HFF-Myc (cell line): ENCODE data around the gene NCDN.
"Not testable (repeated sequence)": the region's sequence is repeated elsewhere in the genome, so short reads cannot be mapped to it uniquely, and the experiment has no call there.

Experiments used
- DNase-seq: peaks from one replicate; pipeline ENCODE4 v3.0.0-alpha.2; 2011; ENCODE audit warnings: low read depth; ENCODE audit errors: extremely low read depth
- H3K4me3 ChIP-seq: replicated peaks from 2 replicates; pipeline ENCODE4 v1.5.1; 2011; ENCODE audit warnings: low read depth, mild to moderate bottlenecking, control low read depth, low read length
- CTCF ChIP-seq: IDR thresholded peaks from 2 replicates; pipeline ENCODE4 v1.5.1; 2012; ENCODE audit warnings: mild to moderate bottlenecking, low read depth, low read length, control low read depth; ENCODE audit errors: missing control alignments

Gene NCDN

GRCh38 chr1:35574655-35575415, 17.2 kb downstream of the NCDN start:
- no peak overlapping the region for H3K4me3 ChIP-seq
- TF ChIP-seq CTCF: no peak
- no peak for DNase-seq

GRCh38 chr1:35575416-35575958, 17.9 kb downstream of the NCDN start:
- DNase-seq: no peak
- no peak for TF ChIP-seq CTCF
- no peak overlapping the region for H3K4me3 ChIP-seq

- no peak overlapping the region for H3K4me3 ChIP-seq
- no peak for TF ChIP-seq CTCF
- DNase-seq: no peak
Measured at GRCh38 chr1:35576061-35576765, 18.6 kb downstream of the NCDN start.

GRCh38 chr1:35576766-35577070, 19.1 kb downstream of the NCDN start:
- H3K4me3 ChIP-seq: not testable (repeated sequence)

GRCh38 chr1:35577071-35577998, 19.7 kb downstream of the NCDN start:
- TF ChIP-seq CTCF: no peak
- no peak for DNase-seq
- no peak overlapping the region for H3K4me3 ChIP-seq

More at GRCh38 chr1:35576766-35577070, 19.1 kb downstream of the NCDN start:
- DNase-seq: not testable (repeated sequence)

GRCh38 chr1:35580949-35581388, 23.4 kb downstream of the NCDN start:
- TF ChIP-seq CTCF: no peak
- no peak for DNase-seq
- H3K4me3 ChIP-seq: no peak overlapping the region

GRCh38 chr1:35581621-35582020, 24.0 kb downstream of the NCDN start:
- not testable (repeated sequence) for H3K4me3 ChIP-seq, DNase-seq
